Ascending aorta (tissue), 2 donors: ENCODE data around the gene FAM222A. TPM values are rescaled to one million over a fixed set of nuclear protein-coding genes. Genes with fewer than 3 reads are reported as not detected.

Source experiments
- DNase-seq, 2 donors: peaks; one replicate each; pipeline ENCODE4 v3.0.0-alpha.2; 2019; ENCODE audit warnings: low spot score in 2 of 2
- H3K27ac ChIP-seq, 2 donors: fragments of 200-600 bp; sonication (generic); one replicate each; pipeline ENCODE4 v1.5.1; 2016 to 2017; ENCODE audit warnings: mild to moderate bottlenecking in 1 of 2
- H3K27me3 ChIP-seq: fragments of 200-600 bp; sonication (generic); one replicate; pipeline ENCODE4 v1.5.1; 2017
- H3K36me3 ChIP-seq, 2 donors: fragments of 200-600 bp; sonication (generic); one replicate each; pipeline ENCODE4 v1.5.1; 2016
- H3K4me1 ChIP-seq, 2 donors: fragments of 200-600 bp; sonication (generic); one replicate each; pipeline ENCODE4 v1.5.1; 2016 to 2017; ENCODE audit warnings: mild to moderate bottlenecking in 1 of 2
- H3K4me3 ChIP-seq, 2 donors: fragments of 200-600 bp; sonication (generic); one replicate each; pipeline ENCODE4 v1.5.1; 2016 to 2017; ENCODE audit warnings: mild to moderate bottlenecking in 1 of 2
- H3K9me3 ChIP-seq, 2 donors: fragments of 200-600 bp; sonication (generic); one replicate each; pipeline ENCODE4 v1.5.1; 2016
- CTCF ChIP-seq, 3 experiments: fragments of 200-600 bp in 2 of 3; fragments of 450-650 bp in 1 of 3; sonication (generic) in 2 of 3; IDR thresholded peaks; one replicate each; pipeline ENCODE4 v1.5.1; 2016 to 2019; ENCODE audit warnings: antibody characterized with exemption in 3 of 3, mild to moderate bottlenecking in 1 of 3, moderate library complexity in 1 of 3
- intact Hi-C: fragments of 100-400 bp; cut with DNase I; formaldehyde crosslinking; loops from one replicate; pipeline ENCODE4 v1.15.1; 2023
- total RNA-seq: library from RNA; depleted of rRNA; stranded (reverse); fragments of >200 nt; gene quantifications from one replicate; pipeline ENCODE4 v1.1.0, GENCODE V29; 2016

The FAM222A gene
- total RNA-seq, 1 donor from 2014 or later, result 3.3 TPM

GRCh38 chr12:109731806-109732205, 18.2 kb downstream of the FAM222A start:
- Histone ChIP-seq H3K27me3 (no peaks in the 10 kb centered on the region), H3K9me3 (no peaks in the 10 kb centered on the region), H3K4me3 (no peak overlapping the region), H3K36me3 (no peaks in the 10 kb centered on the region), H3K4me1 (no peaks in the 10 kb centered on the region), H3K27ac (no peak overlapping the region)
- intact Hi-C loops, result no loop called here
- TF ChIP-seq CTCF (IDR thresholded peaks at IDR 0.05), result no peak
- DNase-seq, result no peak

GRCh38 chr12:109732321-109733305, 19.0 kb downstream of the FAM222A start:
- no peak overlapping the region for H3K4me3 ChIP-seq
- no peaks in the 10 kb centered on the region for H3K4me1 ChIP-seq
- intact Hi-C loops, result no loop called here
- peak in 1 of 2 donors; percentile 37 for DNase-seq
- H3K9me3 ChIP-seq, result no peaks in the 10 kb centered on the region
- no peaks in the 10 kb centered on the region for H3K27me3 ChIP-seq
- no peak overlapping the region for H3K27ac ChIP-seq
- TF ChIP-seq CTCF (IDR thresholded peaks at IDR 0.05), result no peak
- H3K36me3 ChIP-seq, result no peaks in the 10 kb centered on the region

- Histone ChIP-seq H3K27me3 (no peaks in the 10 kb centered on the region), H3K27ac (no peak overlapping the region), H3K4me1 (no peaks in the 10 kb centered on the region), H3K4me3 (no peak overlapping the region), H3K9me3 (no peaks in the 10 kb centered on the region), H3K36me3 (no peaks in the 10 kb centered on the region)
- intact Hi-C loops, result no loop called here
- no peak for TF ChIP-seq CTCF (IDR thresholded peaks at IDR 0.05)
- peak in 1 of 2 donors; percentile 53 for DNase-seq
These were observed 20.8 kb downstream of the FAM222A start for GRCh38 chr12:109734219-109735000.

- Histone ChIP-seq H3K9me3 (no peaks in the 10 kb centered on the region), H3K27ac (no peak overlapping the region), H3K27me3 (no peaks in the 10 kb centered on the region), H3K4me1 (no peaks in the 10 kb centered on the region), H3K4me3 (no peak overlapping the region), H3K36me3 (no peaks in the 10 kb centered on the region)
- intact Hi-C loops, result no loop called here
- no peak for TF ChIP-seq CTCF (IDR thresholded peaks at IDR 0.05)
- DNase-seq, result peak in 1 of 2 donors; percentile 16
These were observed 21.5 kb downstream of the FAM222A start for GRCh38 chr12:109735051-109735521.

GRCh38 chr12:109735825-109736551, 22.4 kb downstream of the FAM222A start:
- Histone ChIP-seq H3K4me3 (no peak overlapping the region), H3K4me1 (no peaks in the 10 kb centered on the region), H3K36me3 (no peaks in the 10 kb centered on the region), H3K27ac (no peak overlapping the region), H3K27me3 (no peaks in the 10 kb centered on the region), H3K9me3 (no peaks in the 10 kb centered on the region)
- intact Hi-C loops, result no loop called here
- TF ChIP-seq CTCF (IDR thresholded peaks at IDR 0.05), result no peak
- DNase-seq, result peak in 1 of 2 donors; percentile 19
